Measurements from ENCODE around the gene ACTR1B.
"Not testable (repeated sequence)": the region's sequence is repeated elsewhere in the genome, so short reads cannot be mapped to it uniquely, and the experiment has no call there.

Gene ACTR1B

DNA sequence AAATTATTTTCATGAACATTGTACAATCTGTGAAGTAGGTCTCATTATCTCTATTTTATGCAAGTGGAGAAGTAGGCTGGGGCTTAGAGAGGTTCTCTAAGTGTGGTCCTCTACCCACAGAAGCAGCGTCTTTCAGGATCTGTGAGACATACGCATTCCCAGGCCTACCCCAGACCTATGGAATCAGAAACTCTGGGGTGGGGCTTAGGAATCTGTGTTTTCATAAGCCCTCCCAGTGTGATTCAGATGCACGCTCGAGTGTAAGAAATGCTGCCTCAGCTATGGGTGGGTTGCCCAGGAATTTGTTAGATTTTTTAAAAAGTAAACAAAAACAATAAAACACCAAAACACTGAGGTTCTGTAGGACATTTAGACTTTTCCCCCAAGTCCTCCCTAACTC is 34.7 kb upstream of the ACTR1B start:
- H3K4me1 Mint-ChIP-seq, result peaks cover 17% of the 10 kb centered on the region
- H3K27ac Mint-ChIP-seq, result no peak overlapping the region
- no peak overlapping the region for H3K4me3 Mint-ChIP-seq
- DNase-seq, result no peak
- no peaks in the 10 kb centered on the region for H3K27me3 Mint-ChIP-seq
- no peaks in the 10 kb centered on the region for H3K9me3 Mint-ChIP-seq
- ATAC-seq, result no peak

DNA sequence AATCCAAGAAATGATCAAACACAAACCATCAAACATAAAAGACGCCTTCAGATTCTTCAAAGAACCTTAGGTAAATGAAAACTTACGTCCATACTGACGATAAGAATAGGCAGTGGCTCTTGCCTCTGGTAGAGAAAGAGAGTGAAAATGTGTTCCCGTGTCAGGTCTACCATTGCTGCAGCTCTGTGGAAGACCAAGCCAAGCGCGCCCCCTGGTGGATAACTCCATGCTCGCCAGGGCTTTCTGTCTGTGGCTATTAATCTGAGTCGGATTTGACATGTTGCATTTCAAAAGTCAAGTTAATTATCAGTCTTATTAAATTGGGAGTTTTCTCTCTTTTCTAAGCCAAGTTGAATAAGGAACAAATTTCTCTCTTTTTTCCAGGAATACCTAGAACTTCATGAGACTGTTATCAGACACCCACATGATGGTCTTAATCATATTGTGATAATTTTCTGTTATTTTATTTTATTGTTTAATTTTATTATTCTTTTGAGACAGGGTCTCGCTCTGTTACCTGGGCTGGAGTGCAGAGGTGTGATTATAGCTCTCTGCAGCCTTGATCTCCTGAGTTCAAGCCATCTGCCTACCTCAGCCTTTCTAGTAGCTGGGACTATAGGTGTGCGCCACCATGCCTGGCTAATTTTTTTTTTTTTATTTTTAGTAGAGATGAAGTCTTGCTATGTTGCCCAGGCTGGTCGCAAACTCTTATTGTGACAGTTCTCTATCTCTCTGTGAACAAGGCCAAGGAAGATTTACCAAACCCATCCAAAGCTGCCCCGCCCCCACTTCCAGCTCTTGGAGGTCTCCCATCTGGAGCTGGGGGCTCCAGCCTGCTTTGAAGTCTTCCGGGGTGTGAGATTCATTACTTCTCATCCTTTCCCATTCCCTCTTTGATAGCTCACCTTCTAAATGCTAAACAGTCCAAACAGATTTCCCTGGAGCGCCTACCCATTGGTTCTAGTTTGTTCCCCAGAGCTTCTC is 33.7 kb upstream of the ACTR1B start:
- peak; percentile 95 for ATAC-seq
- peak; percentile 86 to 89 for DNase-seq
- no peaks in the 10 kb centered on the region for H3K9me3 Mint-ChIP-seq
- no peak overlapping the region for H3K27ac Mint-ChIP-seq
- H3K4me3 Mint-ChIP-seq, result peak overlapping the region; percentile 30 to 48
- no peaks in the 10 kb centered on the region for H3K27me3 Mint-ChIP-seq
- H3K4me1 Mint-ChIP-seq, result peaks cover 17% of the 10 kb centered on the region

DNA sequence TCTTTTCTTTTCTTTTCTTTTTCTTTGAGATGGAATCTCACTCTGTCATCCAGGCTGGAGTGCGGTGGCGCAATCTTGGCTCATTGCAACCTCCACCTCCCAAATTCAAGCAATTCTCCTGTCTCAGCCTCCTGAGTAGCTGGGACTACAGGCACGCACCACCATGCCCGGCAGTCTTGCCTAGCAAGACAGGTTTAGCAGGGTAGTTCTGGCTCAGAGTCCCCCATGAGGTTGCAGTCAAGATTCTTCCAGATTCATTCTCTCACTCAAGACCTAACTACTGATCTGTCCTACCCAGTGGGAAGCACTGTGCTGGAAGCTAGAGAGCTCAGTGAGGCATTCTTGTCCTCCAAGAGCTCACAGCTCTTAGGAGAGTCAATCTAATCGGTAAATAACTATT is 31.9 kb upstream of the ACTR1B start:
- ATAC-seq (no peak), DNase-seq (no peak)
- no peak overlapping the region for H3K4me3 Mint-ChIP-seq
- peaks cover 17% of the 10 kb centered on the region for H3K4me1 Mint-ChIP-seq
- H3K27me3 Mint-ChIP-seq, result no peaks in the 10 kb centered on the region
- no peaks in the 10 kb centered on the region for H3K9me3 Mint-ChIP-seq
- H3K27ac Mint-ChIP-seq, result no peak overlapping the region

DNA sequence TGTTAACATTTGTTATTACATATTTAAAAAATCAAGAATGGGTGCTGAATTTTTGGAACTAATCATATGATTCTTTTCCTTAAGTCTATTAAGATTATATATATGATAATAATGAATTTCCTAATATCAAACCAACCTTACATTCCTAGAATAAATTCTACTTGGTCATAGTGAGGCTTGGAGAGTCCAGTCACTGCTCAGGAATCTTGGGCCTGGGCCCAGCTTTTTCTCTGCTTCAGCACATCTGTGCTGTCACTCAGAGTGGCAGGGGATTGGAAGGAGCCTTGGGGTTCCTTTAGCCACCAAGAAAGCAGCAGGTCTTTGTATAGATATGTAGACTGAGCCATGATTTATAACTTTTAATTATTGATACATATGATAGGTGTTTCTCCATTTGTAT is 29.6 kb upstream of the ACTR1B start:
- ATAC-seq (no peak), DNase-seq (no peak)
- H3K4me1 Mint-ChIP-seq, result peaks cover 17% of the 10 kb centered on the region

DNA sequence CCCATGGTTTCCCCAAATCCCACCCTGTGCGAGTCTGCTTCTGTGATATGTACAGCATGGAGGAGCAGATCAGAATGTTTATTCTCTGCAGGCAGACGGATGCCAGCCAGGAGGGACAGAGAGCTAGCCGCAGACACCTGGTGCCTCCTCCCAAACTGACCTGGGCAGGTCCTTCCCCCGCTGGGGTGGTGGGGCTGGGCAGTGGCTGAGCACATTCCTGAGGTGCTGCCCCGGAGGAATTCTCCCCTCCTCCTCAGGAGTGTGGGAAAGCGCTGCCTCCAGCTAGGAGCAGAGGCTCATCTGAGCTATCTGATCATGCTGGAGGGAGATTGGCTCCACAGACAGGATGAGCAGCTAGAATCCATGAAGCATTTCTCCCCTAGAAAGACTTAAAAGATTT is 27.3 kb upstream of the ACTR1B start:
- no peak overlapping the region for H3K4me3 Mint-ChIP-seq
- ATAC-seq (no peak), DNase-seq (no peak)
- peaks cover 22% of the 10 kb centered on the region for H3K4me1 Mint-ChIP-seq
- no peaks in the 10 kb centered on the region for H3K27me3 Mint-ChIP-seq
- no peak overlapping the region for H3K27ac Mint-ChIP-seq
- H3K9me3 Mint-ChIP-seq, result no peaks in the 10 kb centered on the region

More for the DNA sequence above, 29.6 kb upstream of the ACTR1B start:
- no peaks in the 10 kb centered on the region for H3K27me3 Mint-ChIP-seq
- H3K4me3 Mint-ChIP-seq, result no peak overlapping the region
- no peaks in the 10 kb centered on the region for H3K9me3 Mint-ChIP-seq
- H3K27ac Mint-ChIP-seq, result no peak overlapping the region

DNA sequence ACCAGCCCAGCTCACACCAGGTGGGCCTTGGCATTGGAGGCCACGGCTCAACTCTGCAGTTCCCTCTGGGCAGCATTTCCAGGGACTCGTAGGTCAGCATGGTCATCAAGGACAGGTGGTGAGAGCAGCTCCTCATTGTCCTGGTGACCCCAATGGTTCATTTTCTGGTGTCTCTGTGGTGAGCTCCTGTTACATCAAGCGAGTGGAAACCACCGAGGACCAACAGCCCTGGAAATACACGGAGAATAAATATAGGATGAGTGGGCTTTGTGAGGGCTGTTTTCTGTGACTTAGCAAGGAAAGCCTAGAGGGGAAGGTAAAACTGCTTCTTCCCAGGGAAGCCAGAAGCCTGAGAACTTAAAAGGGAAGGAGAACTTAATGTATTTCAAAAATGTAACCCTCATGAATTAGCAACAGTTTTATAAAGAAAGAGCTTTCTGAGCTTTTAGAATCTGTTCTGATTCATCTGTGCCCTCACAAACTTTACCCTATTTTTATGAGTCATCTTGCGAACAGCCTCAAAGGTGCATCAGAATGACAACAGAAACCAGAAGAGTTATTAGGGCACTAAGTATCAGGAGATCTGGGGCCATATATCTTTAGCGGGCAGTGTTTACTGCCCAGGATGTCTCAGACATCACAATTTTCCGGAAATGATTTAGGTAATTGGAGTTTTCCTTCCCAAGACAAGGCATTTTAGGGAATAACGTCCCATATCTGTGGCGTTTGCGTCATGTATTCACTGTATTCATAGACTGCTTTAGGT is 24.4 kb upstream of the ACTR1B start:
- peak overlapping the region in 1 of 2 donors; percentile 89 for H3K27ac Mint-ChIP-seq
- no peaks in the 10 kb centered on the region for H3K27me3 Mint-ChIP-seq
- ATAC-seq, result peak; percentile 92
- H3K4me3 Mint-ChIP-seq, result peak overlapping the region; percentile 54 to 72
- H3K9me3 Mint-ChIP-seq, result no peaks in the 10 kb centered on the region
- no peak for DNase-seq
- H3K4me1 Mint-ChIP-seq, result peaks cover 22% of the 10 kb centered on the region

DNA sequence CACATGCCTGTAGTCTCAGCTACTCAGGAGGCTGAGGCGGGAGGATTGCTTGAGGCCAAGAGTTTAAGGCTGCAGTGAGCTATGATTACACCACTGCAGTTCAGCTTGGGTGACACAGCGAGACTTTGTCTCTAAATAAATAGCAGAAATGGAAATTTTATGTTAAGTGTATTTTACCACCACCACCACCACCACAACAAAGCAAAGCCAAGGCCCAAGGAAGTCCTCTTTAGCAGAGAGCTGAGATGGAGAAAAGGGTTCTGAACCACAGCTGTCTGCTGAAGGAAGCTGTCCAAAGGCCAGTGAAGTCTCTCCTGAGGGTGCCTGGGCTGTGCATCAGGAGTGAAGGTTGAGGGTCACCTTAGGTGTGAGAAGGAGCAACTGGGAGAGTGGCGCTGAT is 23.4 kb upstream of the ACTR1B start:
- Mint-ChIP-seq H3K4me1 (peaks cover 22% of the 10 kb centered on the region), H3K4me3 (peak overlapping the region in 1 of 2 donors; percentile 21)
- H3K27ac Mint-ChIP-seq, H3K27me3 Mint-ChIP-seq, H3K9me3 Mint-ChIP-seq: not testable (repeated sequence)
- DNase-seq, result peak in 1 of 2 donors; percentile 44
- ATAC-seq, result peak; percentile 75

DNA sequence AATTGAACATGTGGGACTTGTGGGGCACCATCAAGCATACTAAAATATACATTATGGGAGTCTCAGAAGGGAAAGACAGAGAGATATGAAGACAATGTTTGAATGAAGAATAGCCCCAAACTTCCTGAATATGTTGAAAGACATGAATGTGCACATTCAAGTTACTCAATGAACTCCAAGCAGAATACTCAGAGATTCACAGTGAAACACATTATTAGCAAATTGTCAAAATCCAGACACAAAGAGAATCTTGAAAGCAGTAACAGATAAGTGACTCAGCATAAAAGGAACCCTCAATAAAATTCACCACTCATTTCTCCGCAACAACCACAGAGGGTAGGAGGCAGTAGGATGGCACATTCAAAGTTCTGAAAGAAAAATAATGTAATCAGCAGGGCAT is 14.5 kb upstream of the ACTR1B start:
- H3K9me3 Mint-ChIP-seq, result no peaks in the 10 kb centered on the region
- no peak overlapping the region for H3K4me3 Mint-ChIP-seq

DNA sequence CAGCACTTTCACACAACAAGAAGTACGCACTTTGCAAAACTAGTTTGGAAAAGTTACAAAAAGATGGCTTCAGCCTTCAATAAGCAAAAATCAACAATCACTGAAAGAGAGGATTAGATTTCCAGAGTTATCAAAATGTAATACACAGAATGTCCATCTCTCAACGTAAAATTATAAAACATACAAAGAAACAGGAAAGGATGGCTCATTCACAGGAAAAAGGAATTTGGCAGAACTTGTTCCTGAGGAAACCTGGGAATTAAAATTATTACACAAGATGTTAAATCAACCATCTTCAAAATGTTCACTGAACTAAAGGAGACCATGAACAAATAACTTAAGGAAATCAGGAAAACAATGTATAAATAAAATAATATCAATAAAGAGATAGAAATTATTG is 13.6 kb upstream of the ACTR1B start:
- ATAC-seq (no peak), DNase-seq (no peak)
- Mint-ChIP-seq H3K27ac (no peak overlapping the region), H3K4me3 (no peak overlapping the region), H3K27me3 (no peaks in the 10 kb centered on the region), H3K9me3 (no peaks in the 10 kb centered on the region), H3K4me1 (peaks cover 54% of the 10 kb centered on the region)

More for the DNA sequence above, 14.5 kb upstream of the ACTR1B start:
- ATAC-seq (no peak), DNase-seq (no peak)
- H3K27ac Mint-ChIP-seq, result no peak overlapping the region
- H3K4me1 Mint-ChIP-seq, result peaks cover 46% of the 10 kb centered on the region
- no peaks in the 10 kb centered on the region for H3K27me3 Mint-ChIP-seq

DNA sequence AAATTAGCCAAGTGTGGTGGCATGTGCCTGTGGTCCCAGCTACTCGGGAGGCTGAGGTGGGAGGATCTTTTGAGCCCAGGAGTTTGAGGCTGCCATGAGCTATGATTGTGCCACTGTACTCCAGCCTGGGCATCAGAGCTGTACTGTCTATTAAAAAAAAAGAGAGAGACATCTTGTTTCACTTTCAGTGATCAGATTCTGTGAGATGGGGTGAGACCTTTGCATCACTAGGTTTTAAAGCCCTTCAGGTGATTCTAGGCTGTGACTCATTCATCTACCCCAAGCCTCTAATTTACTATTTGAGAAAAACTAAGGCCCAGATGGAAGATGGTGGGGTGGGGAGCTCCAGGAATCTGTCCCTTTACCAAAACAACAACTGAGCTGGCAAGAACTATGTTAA is 12.8 kb upstream of the ACTR1B start:
- Mint-ChIP-seq H3K27ac (no peak overlapping the region), H3K4me1 (peaks cover 55% of the 10 kb centered on the region), H3K9me3 (no peaks in the 10 kb centered on the region), H3K4me3 (peak overlapping the region; percentile 11 to 32), H3K27me3 (no peaks in the 10 kb centered on the region)
- ATAC-seq (peak; percentile 70), DNase-seq (no peak)

DNA sequence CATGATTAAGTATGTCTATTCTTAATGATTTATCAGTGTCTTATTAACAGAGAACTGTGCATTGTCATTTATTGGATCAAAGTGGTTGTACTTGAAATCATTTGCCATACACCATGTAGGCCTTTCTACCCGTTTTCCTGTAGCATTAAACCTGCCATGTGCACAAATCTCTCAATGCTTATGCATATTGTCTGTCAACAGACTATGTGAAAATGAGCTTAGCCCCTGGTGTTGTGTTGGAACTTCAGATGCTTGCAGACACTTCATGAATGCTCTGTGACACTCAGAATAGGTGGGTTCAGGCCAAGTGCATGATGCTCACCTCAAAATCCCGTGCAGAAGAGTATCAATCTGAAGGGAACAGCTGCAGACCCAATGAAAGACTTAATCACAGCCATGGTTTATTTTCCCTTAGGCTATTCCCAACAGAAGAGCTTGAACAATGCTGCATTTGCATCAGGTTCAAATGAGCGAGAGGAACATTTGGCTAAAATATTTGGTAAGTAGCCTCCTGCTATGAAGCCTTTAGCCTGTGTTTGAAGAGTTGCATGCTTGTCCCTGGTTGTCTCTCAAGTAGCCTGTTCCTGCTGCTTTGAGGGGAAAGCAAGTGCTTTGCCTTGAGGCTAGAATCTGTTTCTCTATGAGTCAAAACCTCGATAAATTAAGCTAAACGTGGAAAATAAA is 11.7 kb upstream of the ACTR1B start:
- H3K4me3 Mint-ChIP-seq, result no peak overlapping the region
- H3K27ac Mint-ChIP-seq, result no peak overlapping the region
- DNase-seq, result no peak
- H3K27me3 Mint-ChIP-seq, result no peaks in the 10 kb centered on the region
- no peaks in the 10 kb centered on the region for H3K9me3 Mint-ChIP-seq
- peaks cover 55% of the 10 kb centered on the region for H3K4me1 Mint-ChIP-seq
- ATAC-seq, result no peak

DNA sequence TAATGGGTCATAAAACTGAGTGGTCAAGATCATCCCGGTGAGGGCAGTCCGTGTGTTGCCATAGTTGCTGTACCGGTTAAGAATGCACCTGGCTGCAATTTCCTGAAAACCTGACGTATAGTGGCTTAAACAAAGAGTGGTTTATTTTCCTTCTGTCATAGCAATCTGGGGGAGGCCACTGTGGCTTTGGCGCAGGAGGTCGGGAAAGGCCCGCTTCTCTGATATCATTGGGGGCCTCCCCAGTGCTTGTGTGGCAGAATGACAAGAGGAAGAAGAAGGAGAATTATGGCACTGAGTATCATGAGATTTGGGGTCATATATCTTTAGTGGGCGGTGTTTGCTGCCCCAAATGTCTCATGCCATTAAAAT is 10.1 kb upstream of the ACTR1B start:
- peak overlapping the region; percentile 66 to 73 for H3K4me3 Mint-ChIP-seq
- H3K4me1 Mint-ChIP-seq, result peaks cover 55% of the 10 kb centered on the region
- no peaks in the 10 kb centered on the region for H3K9me3 Mint-ChIP-seq
- DNase-seq (peak; percentile 39 to 81), ATAC-seq (peak; percentile 88)
- peak overlapping the region; percentile 69 to 98 for H3K27ac Mint-ChIP-seq
- H3K27me3 Mint-ChIP-seq, result no peaks in the 10 kb centered on the region

DNA sequence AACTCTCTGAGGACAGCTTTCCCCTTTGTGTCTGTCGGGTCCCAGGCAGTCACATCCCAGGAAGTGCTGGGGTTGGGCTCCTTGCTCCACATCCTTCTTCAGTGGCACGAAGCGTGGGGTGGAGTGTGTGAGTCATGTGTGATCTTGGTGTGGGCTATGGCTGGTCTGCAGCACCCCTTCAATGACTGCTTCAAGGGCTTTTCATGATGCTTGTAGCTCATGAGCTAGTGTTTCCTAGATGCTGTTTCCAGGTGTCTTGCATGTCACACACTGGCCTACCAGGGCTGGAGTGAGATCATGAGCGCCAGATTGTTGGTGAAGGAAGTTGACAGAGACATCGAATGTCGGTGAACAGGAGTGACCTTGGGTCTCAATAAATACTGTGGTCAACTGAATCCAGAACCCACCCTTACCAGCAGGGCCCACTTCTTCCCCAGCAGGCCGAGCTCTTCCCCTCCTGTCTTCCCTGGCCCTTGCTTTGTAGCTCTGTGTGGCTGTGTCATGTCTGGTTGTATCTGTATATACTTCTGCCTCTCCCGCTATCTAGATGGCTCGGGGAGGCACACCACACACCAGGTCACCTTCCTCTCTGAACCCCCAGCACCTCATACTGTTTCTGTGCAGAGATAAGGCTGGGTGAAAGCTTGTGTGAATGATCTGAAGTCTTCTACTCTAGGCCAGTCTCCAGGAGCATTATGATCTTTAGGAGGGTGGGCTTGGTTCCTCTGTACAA is 9.5 kb upstream of the ACTR1B start:
- peak overlapping the region; percentile 69 to 98 for H3K27ac Mint-ChIP-seq
- peak overlapping the region; percentile 66 to 73 for H3K4me3 Mint-ChIP-seq
- H3K4me1 Mint-ChIP-seq, result peaks cover 55% of the 10 kb centered on the region
- ATAC-seq (peak; percentile 78), DNase-seq (peak; percentile 23 to 57)
- H3K27me3 Mint-ChIP-seq, result no peaks in the 10 kb centered on the region
- H3K9me3 Mint-ChIP-seq, result no peaks in the 10 kb centered on the region

DNA sequence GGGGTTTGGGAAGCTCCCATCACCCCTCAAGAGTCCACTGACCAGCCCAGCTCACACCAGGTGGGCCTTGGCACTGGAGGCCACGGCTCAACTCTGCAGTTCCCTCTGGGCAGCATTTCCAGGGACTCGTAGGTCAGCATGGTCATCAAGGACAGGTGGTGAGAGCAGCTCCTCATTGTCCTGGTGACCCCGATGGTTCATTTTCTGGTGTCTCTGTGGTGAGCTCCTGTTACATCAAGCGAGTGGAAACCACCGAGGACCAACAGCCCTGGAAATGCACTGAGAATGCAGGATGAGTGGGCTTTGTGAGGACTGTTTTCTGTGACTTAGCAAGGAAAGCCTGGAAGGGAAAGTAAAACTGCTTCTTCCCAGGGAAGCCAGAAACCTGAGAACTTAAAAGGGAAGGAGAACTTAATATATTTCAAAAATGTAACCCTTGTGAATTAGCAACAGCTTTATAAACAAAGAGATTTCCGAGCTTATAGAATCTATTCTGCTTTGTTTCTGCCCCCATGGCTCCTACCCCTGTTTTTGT is 8.8 kb upstream of the ACTR1B start:
- Mint-ChIP-seq H3K4me3 (peak overlapping the region; percentile 65 to 73), H3K4me1 (peaks cover 53% of the 10 kb centered on the region), H3K27ac (peak overlapping the region; percentile 89 to 98)
- DNase-seq, ATAC-seq, H3K27me3 Mint-ChIP-seq, H3K9me3 Mint-ChIP-seq: not testable (repeated sequence)

DNA sequence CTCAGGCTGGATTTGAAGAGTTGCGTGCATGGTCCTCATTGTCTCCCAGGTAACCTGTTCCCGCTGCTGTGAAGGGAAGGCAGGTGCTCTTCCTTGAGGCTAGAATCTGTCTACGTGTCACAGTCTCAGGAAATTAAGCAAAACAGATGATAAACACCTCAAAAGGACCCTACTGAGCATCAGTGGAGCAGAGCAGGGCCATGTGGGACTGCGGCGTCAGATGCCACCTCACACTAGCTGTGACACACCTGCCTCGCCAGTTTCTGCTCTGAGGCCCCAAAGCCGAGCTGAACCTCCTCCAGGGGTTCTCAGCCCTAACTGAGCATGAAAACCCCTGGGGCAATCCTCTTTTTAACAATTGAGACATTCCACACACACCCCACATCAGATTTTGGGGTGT is 7.7 kb upstream of the ACTR1B start:
- Mint-ChIP-seq H3K27ac (no peak overlapping the region), H3K4me3 (no peak overlapping the region), H3K4me1 (peaks cover 45% of the 10 kb centered on the region), H3K27me3 (no peaks in the 10 kb centered on the region), H3K9me3 (no peaks in the 10 kb centered on the region)
- no peak for DNase-seq
- no peak for ATAC-seq

Data from stimulated activated naive CD8-positive, alpha-beta T cell treated with anti-CD3 and anti-CD28 coated beads, Interleukin-15, amount 100 ng/mL, for 72 hours (primary cell).